GM23338 (cell line): ENCODE results near the gene FHIT. TPM values are rescaled to one million over a fixed set of nuclear protein-coding genes. Genes with fewer than 3 reads are reported as not detected.

Source experiments
- ATAC-seq: fragments of 200-7000 bp; cut with Tn5 transposase; 3 replicates; pipeline ENCODE4 v1.9.1; 2020
- DNase-seq: peaks from one replicate; pipeline ENCODE4 v3.0.0-alpha.2; 2015; ENCODE audit warnings: low spot score
- H2AFZ ChIP-seq: fragments of 200-600 bp; sonication (generic); 2 replicates; pipeline ENCODE4 v1.8.0; 2016; ENCODE audit warnings: antibody characterized with exemption, mild to moderate bottlenecking, moderate library complexity
- H3F3A ChIP-seq: fragments of 200-600 bp; sonication (generic); replicated peaks from 2 replicates; pipeline ENCODE4 v1.8.0; 2017; ENCODE audit warnings: antibody characterized with exemption, mixed run types, low read depth
- H3K27ac ChIP-seq: fragments of 200-600 bp; sonication (generic); 2 replicates; pipeline ENCODE4 v1.6.1; 2016; ENCODE audit warnings: low read depth
- H3K27me3 ChIP-seq: fragments of 200-600 bp; sonication (generic); 2 replicates; pipeline ENCODE4 v1.8.0; 2016; ENCODE audit warnings: mild to moderate bottlenecking, mixed run types, moderate library complexity; ENCODE audit not compliant: insufficient read depth
- H3K36me3 ChIP-seq: fragments of 200-600 bp; sonication (generic); 2 replicates; pipeline ENCODE4 v1.8.0; 2016; ENCODE audit warnings: mild to moderate bottlenecking; ENCODE audit not compliant: insufficient read depth
- H3K4me1 ChIP-seq: fragments of 200-600 bp; sonication (generic); 2 replicates; pipeline ENCODE4 v1.8.0; 2016; ENCODE audit warnings: mild to moderate bottlenecking, moderate library complexity; ENCODE audit not compliant: insufficient read depth
- H3K4me2 ChIP-seq: fragments of 200-600 bp; sonication (generic); 2 replicates; pipeline ENCODE4 v1.7.1; 2017; ENCODE audit warnings: mixed run types
- H3K4me3 ChIP-seq: fragments of 200-600 bp; sonication (generic); 2 replicates; pipeline ENCODE4 v1.6.1; 2016; ENCODE audit warnings: mixed run types
- H3K79me2 ChIP-seq: fragments of 200-600 bp; sonication (generic); replicated peaks from 2 replicates; pipeline ENCODE4 v1.8.0; 2017; ENCODE audit warnings: mild to moderate bottlenecking; ENCODE audit not compliant: insufficient read depth
- H3K9me2 ChIP-seq: fragments of 200-600 bp; sonication (generic); 2 replicates; pipeline ENCODE4 v1.8.0; 2017; ENCODE audit not compliant: insufficient read depth
- H4K20me1 ChIP-seq: fragments of 200-600 bp; sonication (generic); replicated peaks from 2 replicates; pipeline ENCODE4 v1.8.0; 2017; ENCODE audit warnings: mild to moderate bottlenecking; ENCODE audit not compliant: insufficient read depth
- H3K27ac Mint-ChIP-seq: 2 replicates; pipeline ENCODE4 v1.8.0; 2020; ENCODE audit warnings: inconsistent platforms, mild to moderate bottlenecking, moderate library complexity, mixed read lengths
- H3K27me3 Mint-ChIP-seq: 3 replicates; pipeline ENCODE4 v1.8.0; 2022; ENCODE audit warnings: low read depth, mild to moderate bottlenecking, moderate library complexity, mixed read lengths, inconsistent platforms; ENCODE audit not compliant: insufficient read depth, poor library complexity
- H3K36me3 Mint-ChIP-seq: 3 replicates; pipeline ENCODE4 v1.8.0; 2021; ENCODE audit warnings: low read depth, mild to moderate bottlenecking, inconsistent platforms, moderate library complexity, mixed read lengths
- H3K4me1 Mint-ChIP-seq: 3 replicates; pipeline ENCODE4 v1.8.0; 2020; ENCODE audit warnings: mild to moderate bottlenecking, inconsistent platforms, mixed read lengths
- H3K4me3 Mint-ChIP-seq: 3 replicates; pipeline ENCODE4 v1.8.0; 2021; ENCODE audit warnings: moderate library complexity, mild to moderate bottlenecking, inconsistent platforms, mixed read lengths
- H3K9me3 Mint-ChIP-seq: 3 replicates; pipeline ENCODE4 v1.8.0; 2020; ENCODE audit warnings: moderate library complexity, mild to moderate bottlenecking, inconsistent platforms, mixed read lengths
- CREB1 ChIP-seq: fragments of 250-450 bp; sonication (Bioruptor Pico); IDR thresholded peaks from 2 replicates; pipeline ENCODE4 v1.5.0; 2020; ENCODE audit warnings: low read depth, mild to moderate bottlenecking, moderate library complexity
- EZH2 ChIP-seq: fragments of 200-600 bp; sonication (generic); IDR thresholded peaks from one replicate; pipeline ENCODE4 v1.8.0; 2017; ENCODE audit warnings: antibody characterized with exemption, mild to moderate bottlenecking, low read depth; ENCODE audit not compliant: unreplicated experiment
- EZH2phosphoT487 ChIP-seq: fragments of 200-600 bp; sonication (generic); IDR thresholded peaks from one replicate; pipeline ENCODE4 v1.8.1; 2018; ENCODE audit warnings: antibody characterized with exemption; ENCODE audit not compliant: unreplicated experiment
- JUNB ChIP-seq: IDR thresholded peaks from one replicate; pipeline ENCODE4 v1.6.1; 2016; ENCODE audit warnings: antibody characterized with exemption; ENCODE audit not compliant: unreplicated experiment
- NANOG ChIP-seq: IDR thresholded peaks from 2 replicates; pipeline ENCODE4 v1.6.1; 2016; ENCODE audit warnings: antibody characterized with exemption, borderline replicate concordance
- POLR2AphosphoS5 ChIP-seq: IDR thresholded peaks from 2 replicates; pipeline ENCODE4 v1.6.1; 2016; ENCODE audit warnings: antibody characterized with exemption, low read depth
- STAT1 ChIP-seq: IDR thresholded peaks from one replicate; pipeline ENCODE4 v1.6.1; 2016; ENCODE audit warnings: antibody characterized with exemption; ENCODE audit not compliant: unreplicated experiment
- ZNF114 ChIP-seq: fragments of 250-450 bp; sonication (Bioruptor Pico); IDR thresholded peaks from 2 replicates; pipeline ENCODE4 v1.5.0; 2020; ENCODE audit warnings: mild to moderate bottlenecking, moderate library complexity
- ZNF331 ChIP-seq: fragments of 250-450 bp; sonication (Bioruptor Pico); IDR thresholded peaks from 2 replicates; pipeline ENCODE4 v1.5.0; 2020; ENCODE audit warnings: low read depth, mild to moderate bottlenecking, moderate library complexity
- polyA plus RNA-seq: library from polyadenylated mRNA; unstranded; fragments of >200 nt; fragmentation: Nextera tagmentation; extraction: Ambion mirVana; gene quantifications from 2 replicates; pipeline ENCODE4 v1.2.1, GENCODE V29; 2016
- total RNA-seq: library from RNA; depleted of rRNA; stranded (reverse); fragments of >200 nt; shearing (Covaris generic); gene quantifications from 2 replicates; pipeline ENCODE4 v1.2.3, GENCODE V29; 2014
- TF ChIP-seq, protein P1 (sequence below), 2 experiments: fragments of 200-600 bp in 1 of 2; sonication (generic) in 1 of 2; conservative IDR thresholded peaks; 2 replicates each; pipeline versions ENCODE4 v1.5.1 to v1.6.1; 2016 to 2017; ENCODE audit warnings: antibody characterized with exemption in 2 of 2, low read depth in 2 of 2, mild to moderate bottlenecking in 2 of 2, moderate library complexity in 1 of 2
- TF ChIP-seq, protein P2 (sequence below): IDR thresholded peaks from one replicate; pipeline ENCODE4 v1.6.1; 2018; ENCODE audit warnings: antibody characterized with exemption; ENCODE audit not compliant: unreplicated experiment
- TF ChIP-seq, protein P3 (sequence below): IDR thresholded peaks from 2 replicates; pipeline ENCODE4 v1.6.1; 2016; ENCODE audit warnings: antibody characterized with exemption
- TF ChIP-seq, protein P4 (sequence below): fragments of 250-450 bp; sonication (Bioruptor Pico); IDR thresholded peaks from 2 replicates; pipeline ENCODE4 v1.5.0; 2020; ENCODE audit warnings: mild to moderate bottlenecking, moderate library complexity

The FHIT gene
- total and polyA plus RNA-seq, 2 experiments from 2014 or later, result 3.0 to 8.3 TPM

DNA sequence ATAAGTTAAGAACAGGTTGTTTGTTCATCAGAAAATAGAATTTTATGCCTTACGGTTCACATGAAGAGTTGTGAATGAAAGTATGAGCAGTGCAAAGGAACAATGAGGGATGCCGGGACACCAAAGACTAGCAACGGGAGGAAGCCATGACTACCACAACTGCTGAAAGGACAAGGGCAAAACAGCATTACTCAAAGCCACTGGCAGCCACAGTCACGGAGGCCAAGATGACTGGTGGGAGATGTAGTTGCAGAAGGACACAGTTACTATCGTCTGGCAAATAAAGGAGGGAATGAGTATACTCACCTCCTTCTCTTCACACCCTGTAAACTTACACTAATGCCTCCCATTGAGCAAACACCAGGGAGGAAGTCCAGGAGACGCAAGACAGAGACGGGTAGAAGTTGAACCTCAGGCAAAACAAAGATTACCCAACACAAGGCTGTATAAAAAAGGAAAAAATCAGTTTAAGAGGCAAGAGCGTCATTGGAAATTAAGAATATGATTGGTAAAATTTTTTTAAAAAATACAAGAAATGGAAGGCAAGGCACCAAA lies 675.5 kb downstream of the FHIT start:
- no peaks in the 10 kb centered on the region for H3K36me3 ChIP-seq
- no peaks in the 10 kb centered on the region; the same call in 1 of the 2 replicates for H3K9me2 ChIP-seq
- Mint-ChIP-seq H3K27ac (no peak overlapping the region), H3K4me3 (no peak overlapping the region), H3K27me3 (peaks cover 9% of the 10 kb centered on the region), H3K4me1 (peaks cover 33% of the 10 kb centered on the region), H3K9me3 (no peaks in the 10 kb centered on the region), H3K36me3 (no peaks in the 10 kb centered on the region)
- no peaks in the 10 kb centered on the region for H3K79me2 ChIP-seq
- TF ChIP-seq NANOG (no peak), EZH2phosphoT487 (no peak), ZNF114 (CRISPR knock-in tag) (no peak), CREB1 (CRISPR knock-in tag) (no peak), EZH2 (no peak), ZNF331 (CRISPR knock-in tag) (no peak), STAT1 (no peak), JUNB (no peak), POLR2AphosphoS5 (no peak)
- TF ChIP-seq, protein P1, sequence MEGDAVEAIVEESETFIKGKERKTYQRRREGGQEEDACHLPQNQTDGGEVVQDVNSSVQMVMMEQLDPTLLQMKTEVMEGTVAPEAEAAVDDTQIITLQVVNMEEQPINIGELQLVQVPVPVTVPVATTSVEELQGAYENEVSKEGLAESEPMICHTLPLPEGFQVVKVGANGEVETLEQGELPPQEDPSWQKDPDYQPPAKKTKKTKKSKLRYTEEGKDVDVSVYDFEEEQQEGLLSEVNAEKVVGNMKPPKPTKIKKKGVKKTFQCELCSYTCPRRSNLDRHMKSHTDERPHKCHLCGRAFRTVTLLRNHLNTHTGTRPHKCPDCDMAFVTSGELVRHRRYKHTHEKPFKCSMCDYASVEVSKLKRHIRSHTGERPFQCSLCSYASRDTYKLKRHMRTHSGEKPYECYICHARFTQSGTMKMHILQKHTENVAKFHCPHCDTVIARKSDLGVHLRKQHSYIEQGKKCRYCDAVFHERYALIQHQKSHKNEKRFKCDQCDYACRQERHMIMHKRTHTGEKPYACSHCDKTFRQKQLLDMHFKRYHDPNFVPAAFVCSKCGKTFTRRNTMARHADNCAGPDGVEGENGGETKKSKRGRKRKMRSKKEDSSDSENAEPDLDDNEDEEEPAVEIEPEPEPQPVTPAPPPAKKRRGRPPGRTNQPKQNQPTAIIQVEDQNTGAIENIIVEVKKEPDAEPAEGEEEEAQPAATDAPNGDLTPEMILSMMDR (conservative IDR thresholded peaks at IDR 0.05; ENCODE audit: low read depth in 2 of 2), result no peak
- TF ChIP-seq, protein P2, sequence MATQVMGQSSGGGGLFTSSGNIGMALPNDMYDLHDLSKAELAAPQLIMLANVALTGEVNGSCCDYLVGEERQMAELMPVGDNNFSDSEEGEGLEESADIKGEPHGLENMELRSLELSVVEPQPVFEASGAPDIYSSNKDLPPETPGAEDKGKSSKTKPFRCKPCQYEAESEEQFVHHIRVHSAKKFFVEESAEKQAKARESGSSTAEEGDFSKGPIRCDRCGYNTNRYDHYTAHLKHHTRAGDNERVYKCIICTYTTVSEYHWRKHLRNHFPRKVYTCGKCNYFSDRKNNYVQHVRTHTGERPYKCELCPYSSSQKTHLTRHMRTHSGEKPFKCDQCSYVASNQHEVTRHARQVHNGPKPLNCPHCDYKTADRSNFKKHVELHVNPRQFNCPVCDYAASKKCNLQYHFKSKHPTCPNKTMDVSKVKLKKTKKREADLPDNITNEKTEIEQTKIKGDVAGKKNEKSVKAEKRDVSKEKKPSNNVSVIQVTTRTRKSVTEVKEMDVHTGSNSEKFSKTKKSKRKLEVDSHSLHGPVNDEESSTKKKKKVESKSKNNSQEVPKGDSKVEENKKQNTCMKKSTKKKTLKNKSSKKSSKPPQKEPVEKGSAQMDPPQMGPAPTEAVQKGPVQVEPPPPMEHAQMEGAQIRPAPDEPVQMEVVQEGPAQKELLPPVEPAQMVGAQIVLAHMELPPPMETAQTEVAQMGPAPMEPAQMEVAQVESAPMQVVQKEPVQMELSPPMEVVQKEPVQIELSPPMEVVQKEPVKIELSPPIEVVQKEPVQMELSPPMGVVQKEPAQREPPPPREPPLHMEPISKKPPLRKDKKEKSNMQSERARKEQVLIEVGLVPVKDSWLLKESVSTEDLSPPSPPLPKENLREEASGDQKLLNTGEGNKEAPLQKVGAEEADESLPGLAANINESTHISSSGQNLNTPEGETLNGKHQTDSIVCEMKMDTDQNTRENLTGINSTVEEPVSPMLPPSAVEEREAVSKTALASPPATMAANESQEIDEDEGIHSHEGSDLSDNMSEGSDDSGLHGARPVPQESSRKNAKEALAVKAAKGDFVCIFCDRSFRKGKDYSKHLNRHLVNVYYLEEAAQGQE, result no peak
- TF ChIP-seq, protein P3, sequence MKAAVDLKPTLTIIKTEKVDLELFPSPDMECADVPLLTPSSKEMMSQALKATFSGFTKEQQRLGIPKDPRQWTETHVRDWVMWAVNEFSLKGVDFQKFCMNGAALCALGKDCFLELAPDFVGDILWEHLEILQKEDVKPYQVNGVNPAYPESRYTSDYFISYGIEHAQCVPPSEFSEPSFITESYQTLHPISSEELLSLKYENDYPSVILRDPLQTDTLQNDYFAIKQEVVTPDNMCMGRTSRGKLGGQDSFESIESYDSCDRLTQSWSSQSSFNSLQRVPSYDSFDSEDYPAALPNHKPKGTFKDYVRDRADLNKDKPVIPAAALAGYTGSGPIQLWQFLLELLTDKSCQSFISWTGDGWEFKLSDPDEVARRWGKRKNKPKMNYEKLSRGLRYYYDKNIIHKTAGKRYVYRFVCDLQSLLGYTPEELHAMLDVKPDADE, result no peak
- TF ChIP-seq, protein P4, sequence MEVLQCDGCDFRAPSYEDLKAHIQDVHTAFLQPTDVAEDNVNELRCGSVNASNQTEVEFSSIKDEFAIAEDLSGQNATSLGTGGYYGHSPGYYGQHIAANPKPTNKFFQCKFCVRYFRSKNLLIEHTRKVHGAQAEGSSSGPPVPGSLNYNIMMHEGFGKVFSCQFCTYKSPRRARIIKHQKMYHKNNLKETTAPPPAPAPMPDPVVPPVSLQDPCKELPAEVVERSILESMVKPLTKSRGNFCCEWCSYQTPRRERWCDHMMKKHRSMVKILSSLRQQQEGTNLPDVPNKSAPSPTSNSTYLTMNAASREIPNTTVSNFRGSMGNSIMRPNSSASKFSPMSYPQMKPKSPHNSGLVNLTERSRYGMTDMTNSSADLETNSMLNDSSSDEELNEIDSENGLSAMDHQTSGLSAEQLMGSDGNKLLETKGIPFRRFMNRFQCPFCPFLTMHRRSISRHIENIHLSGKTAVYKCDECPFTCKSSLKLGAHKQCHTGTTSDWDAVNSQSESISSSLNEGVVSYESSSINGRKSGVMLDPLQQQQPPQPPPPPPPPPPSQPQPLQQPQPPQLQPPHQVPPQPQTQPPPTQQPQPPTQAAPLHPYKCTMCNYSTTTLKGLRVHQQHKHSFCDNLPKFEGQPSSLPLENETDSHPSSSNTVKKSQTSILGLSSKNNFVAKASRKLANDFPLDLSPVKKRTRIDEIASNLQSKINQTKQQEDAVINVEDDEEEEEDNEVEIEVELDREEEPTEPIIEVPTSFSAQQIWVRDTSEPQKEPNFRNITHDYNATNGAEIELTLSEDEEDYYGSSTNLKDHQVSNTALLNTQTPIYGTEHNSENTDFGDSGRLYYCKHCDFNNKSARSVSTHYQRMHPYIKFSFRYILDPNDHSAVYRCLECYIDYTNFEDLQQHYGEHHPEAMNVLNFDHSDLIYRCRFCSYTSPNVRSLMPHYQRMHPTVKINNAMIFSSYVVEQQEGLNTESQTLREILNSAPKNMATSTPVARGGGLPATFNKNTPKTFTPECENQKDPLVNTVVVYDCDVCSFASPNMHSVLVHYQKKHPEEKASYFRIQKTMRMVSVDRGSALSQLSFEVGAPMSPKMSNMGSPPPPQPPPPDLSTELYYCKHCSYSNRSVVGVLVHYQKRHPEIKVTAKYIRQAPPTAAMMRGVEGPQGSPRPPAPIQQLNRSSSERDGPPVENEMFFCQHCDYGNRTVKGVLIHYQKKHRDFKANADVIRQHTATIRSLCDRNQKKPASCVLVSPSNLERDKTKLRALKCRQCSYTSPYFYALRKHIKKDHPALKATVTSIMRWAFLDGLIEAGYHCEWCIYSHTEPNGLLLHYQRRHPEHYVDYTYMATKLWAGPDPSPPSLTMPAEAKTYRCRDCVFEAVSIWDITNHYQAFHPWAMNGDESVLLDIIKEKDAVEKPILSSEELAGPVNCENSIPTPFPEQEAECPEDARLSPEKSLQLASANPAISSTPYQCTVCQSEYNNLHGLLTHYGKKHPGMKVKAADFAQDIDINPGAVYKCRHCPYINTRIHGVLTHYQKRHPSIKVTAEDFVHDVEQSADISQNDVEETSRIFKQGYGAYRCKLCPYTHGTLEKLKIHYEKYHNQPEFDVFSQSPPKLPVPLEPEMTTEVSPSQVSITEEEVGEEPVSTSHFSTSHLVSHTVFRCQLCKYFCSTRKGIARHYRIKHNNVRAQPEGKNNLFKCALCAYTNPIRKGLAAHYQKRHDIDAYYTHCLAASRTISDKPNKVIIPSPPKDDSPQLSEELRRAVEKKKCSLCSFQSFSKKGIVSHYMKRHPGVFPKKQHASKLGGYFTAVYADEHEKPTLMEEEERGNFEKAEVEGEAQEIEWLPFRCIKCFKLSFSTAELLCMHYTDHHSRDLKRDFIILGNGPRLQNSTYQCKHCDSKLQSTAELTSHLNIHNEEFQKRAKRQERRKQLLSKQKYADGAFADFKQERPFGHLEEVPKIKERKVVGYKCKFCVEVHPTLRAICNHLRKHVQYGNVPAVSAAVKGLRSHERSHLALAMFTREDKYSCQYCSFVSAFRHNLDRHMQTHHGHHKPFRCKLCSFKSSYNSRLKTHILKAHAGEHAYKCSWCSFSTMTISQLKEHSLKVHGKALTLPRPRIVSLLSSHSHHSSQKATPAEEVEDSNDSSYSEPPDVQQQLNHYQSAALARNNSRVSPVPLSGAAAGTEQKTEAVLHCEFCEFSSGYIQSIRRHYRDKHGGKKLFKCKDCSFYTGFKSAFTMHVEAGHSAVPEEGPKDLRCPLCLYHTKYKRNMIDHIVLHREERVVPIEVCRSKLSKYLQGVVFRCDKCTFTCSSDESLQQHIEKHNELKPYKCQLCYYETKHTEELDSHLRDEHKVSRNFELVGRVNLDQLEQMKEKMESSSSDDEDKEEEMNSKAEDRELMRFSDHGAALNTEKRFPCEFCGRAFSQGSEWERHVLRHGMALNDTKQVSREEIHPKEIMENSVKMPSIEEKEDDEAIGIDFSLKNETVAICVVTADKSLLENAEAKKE (CRISPR knock-in tag), result no peak
- peaks cover 27% of the 10 kb centered on the region for H3K4me1 ChIP-seq
- no peak overlapping the region for H3K4me2 ChIP-seq
- ATAC-seq, result no peak
- H3K27me3 ChIP-seq, result no peaks in the 10 kb centered on the region
- DNase-seq, result no peak
- H4K20me1 ChIP-seq, result no peaks in the 10 kb centered on the region
- H3K4me3 ChIP-seq, result no peak overlapping the region
- no peaks in the 10 kb centered on the region for H3F3A ChIP-seq
- H3K27ac ChIP-seq, result no peak overlapping the region
- no peak overlapping the region for H2AFZ ChIP-seq
